Effector memory CD8-positive, alpha-beta T cell (primary cell): ENCODE measurements around the gene TYMP.
A peak's percentile ranks its signal among the peaks of the same experiment; 100 is the strongest.
"Not testable (repeated sequence)": the region's sequence is repeated elsewhere in the genome, so short reads cannot be mapped to it uniquely, and the experiment has no call there.

Experiments
- ATAC-seq: fragments of 150-1000 bp; cut with Tn5 transposase; replicated peaks from 2 replicates; pipeline ENCODE4 v1.10.0; 2021; ENCODE audit warnings: mild to moderate bottlenecking, moderate library complexity
- DNase-seq, 3 experiments: peaks; one replicate each; pipeline ENCODE4 v3.0.0; 2021
- H3K27ac Mint-ChIP-seq, 2 donors: one replicate each; pipeline ENCODE4 v1.8.0; 2022; ENCODE audit warnings: mild to moderate bottlenecking in 2 of 2, mixed read lengths in 2 of 2, moderate library complexity in 2 of 2
- H3K27me3 Mint-ChIP-seq, 2 donors: one replicate each; pipeline ENCODE4 v1.8.0; 2022; ENCODE audit warnings: mixed read lengths in 2 of 2
- H3K36me3 Mint-ChIP-seq: one replicate; pipeline ENCODE4 v1.8.0; 2022; ENCODE audit warnings: mild to moderate bottlenecking, moderate library complexity, mixed read lengths; ENCODE audit not compliant: insufficient read depth
- H3K4me1 Mint-ChIP-seq, 2 donors: one replicate each; pipeline ENCODE4 v1.8.0; 2022; ENCODE audit warnings: low read depth in 2 of 2, mixed read lengths in 2 of 2
- H3K4me3 Mint-ChIP-seq, 2 donors: one replicate each; pipeline ENCODE4 v1.8.0; 2022; ENCODE audit warnings: mild to moderate bottlenecking in 2 of 2, mixed read lengths in 2 of 2, moderate library complexity in 2 of 2
- H3K9me3 Mint-ChIP-seq, 2 donors: one replicate each; pipeline ENCODE4 v1.8.0; 2022; ENCODE audit warnings: mixed read lengths in 2 of 2

The TYMP gene

DNA sequence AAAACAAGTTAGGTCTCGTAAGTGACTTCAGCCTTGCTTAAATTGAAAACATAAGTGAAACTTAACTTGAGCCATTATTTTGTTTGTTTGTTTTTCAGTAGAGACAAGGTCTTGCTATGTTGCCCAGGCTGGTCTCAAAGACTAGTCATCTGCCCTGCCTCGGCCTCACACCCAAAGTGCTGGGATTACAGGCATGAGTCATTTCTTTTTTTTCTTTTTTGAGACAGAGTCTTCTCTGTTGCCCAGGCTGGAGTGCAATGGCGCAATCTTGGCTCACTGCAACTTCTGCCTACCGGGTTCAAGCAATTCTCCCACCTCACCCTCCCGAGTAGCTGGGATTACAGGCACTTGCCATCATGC lies 11.8 kb upstream of the TYMP start:
- peaks cover 30% of the 10 kb centered on the region for H3K36me3 Mint-ChIP-seq
- not testable (repeated sequence) for H3K9me3 Mint-ChIP-seq, ATAC-seq, DNase-seq, H3K4me3 Mint-ChIP-seq, H3K27me3 Mint-ChIP-seq
- peaks cover 42% of the 10 kb centered on the region in 2 donors for H3K4me1 Mint-ChIP-seq
- H3K27ac Mint-ChIP-seq, result peak overlapping the region; percentile 100

GRCh38 chr22:50540381-50540780 lies 10.6 kb upstream of the TYMP start:
- ATAC-seq, result no peak
- Mint-ChIP-seq H3K4me1 (peaks cover 33% of the 10 kb centered on the region in 2 donors), H3K4me3 (no peak overlapping the region), H3K27me3 (no peaks in the 10 kb centered on the region), H3K36me3 (peaks cover 30% of the 10 kb centered on the region), H3K27ac (peak overlapping the region; percentile 100), H3K9me3 (no peaks in the 10 kb centered on the region)
- DNase-seq, result no peak

DNA sequence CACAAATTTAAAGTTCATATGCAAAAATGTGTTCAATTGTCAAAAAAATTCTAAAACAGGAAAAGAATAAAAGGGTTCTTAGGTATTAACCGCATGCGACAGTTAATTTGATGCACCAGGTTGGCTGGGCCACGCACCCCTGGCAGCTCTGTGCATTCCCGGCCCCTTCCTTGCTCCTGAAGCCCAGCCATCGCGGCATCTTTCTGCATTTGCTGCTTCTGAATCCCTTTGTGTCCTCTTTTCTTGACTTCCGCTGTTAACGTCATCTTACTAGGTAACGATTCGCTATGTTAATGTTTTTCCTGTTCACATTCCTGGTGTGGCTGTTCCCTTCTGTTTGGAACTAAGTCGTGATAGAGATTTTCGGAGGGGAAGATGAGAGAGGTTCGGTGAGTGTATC lies 8.0 kb upstream of the TYMP start:
- Mint-ChIP-seq H3K4me3 (peak overlapping the region in 1 of 2 donors; percentile 55), H3K9me3 (no peaks in the 10 kb centered on the region), H3K27me3 (no peaks in the 10 kb centered on the region), H3K4me1 (peaks cover 25 to 27% of the 10 kb centered on the region in 2 donors), H3K36me3 (peaks cover 23% of the 10 kb centered on the region), H3K27ac (peak overlapping the region; percentile 100)
- DNase-seq, result no peak
- no peak for ATAC-seq

DNA sequence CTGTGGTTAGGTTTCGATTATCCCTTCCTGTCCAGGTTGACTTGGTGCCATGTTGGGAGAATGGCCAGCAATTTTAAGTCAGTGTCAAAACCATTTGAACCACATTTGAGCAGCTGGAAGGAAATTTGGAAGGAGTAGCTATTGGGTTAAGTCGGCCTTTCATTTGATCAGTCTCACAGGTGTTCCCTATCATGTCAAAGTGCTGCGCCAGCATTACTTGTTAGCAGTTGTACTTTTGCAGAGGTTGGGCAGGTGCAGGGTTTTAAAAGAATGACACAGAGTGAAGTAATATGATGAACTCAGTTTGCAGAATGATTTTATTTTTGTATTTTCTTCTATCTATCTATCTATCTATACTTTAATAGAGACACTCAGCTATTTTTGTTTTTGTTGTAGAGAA lies 6.4 kb upstream of the TYMP start:
- ATAC-seq (no peak), DNase-seq (no peak)
- Mint-ChIP-seq H3K4me3 (no peak overlapping the region), H3K36me3 (peaks cover 19% of the 10 kb centered on the region), H3K9me3 (no peaks in the 10 kb centered on the region), H3K27ac (no peak overlapping the region), H3K4me1 (peaks cover 28 to 29% of the 10 kb centered on the region in 2 donors), H3K27me3 (no peaks in the 10 kb centered on the region)

DNA sequence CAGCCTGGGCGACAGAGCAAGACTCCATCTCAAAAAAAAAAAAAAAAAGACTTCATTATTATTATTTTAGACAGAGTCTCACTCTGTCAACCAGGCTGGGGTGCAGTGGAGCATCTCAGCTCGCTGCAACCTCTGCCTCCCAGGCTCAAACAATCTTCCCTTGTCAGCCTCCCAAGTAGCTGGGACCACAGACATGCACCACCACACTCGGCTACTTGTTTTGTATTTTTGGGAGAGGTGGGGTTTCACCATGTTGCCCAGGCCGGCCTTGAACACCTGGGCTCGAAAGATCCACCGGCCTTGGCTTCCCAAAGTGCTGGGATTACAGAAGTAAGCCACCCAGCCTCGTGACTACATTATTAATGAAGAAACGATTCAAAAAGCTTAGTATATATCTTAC lies 5.3 kb upstream of the TYMP start:
- peaks cover 28 to 30% of the 10 kb centered on the region in 2 donors for H3K4me1 Mint-ChIP-seq
- H3K9me3 Mint-ChIP-seq, result no peaks in the 10 kb centered on the region

GRCh38 chr22:50533856-50534711 lies 4.3 kb upstream of the TYMP start:
- not testable (repeated sequence) for DNase-seq, H3K27me3 Mint-ChIP-seq, ATAC-seq, H3K9me3 Mint-ChIP-seq
- H3K4me1 Mint-ChIP-seq, result peaks cover 19 to 21% of the 10 kb centered on the region in 2 donors
- peaks cover 18% of the 10 kb centered on the region for H3K36me3 Mint-ChIP-seq
- H3K27ac Mint-ChIP-seq, result peak overlapping the region; percentile 35 to 46
- H3K4me3 Mint-ChIP-seq, result peak overlapping the region in 1 of 2 donors; percentile 36

More for the DNA sequence above, 5.3 kb upstream of the TYMP start:
- Mint-ChIP-seq H3K4me3 (peak overlapping the region in 1 of 2 donors; percentile 36), H3K27me3 (no peaks in the 10 kb centered on the region), H3K36me3 (peaks cover 23% of the 10 kb centered on the region), H3K27ac (peak overlapping the region in 1 of 2 donors; percentile 46)
- ATAC-seq (no peak), DNase-seq (no peak)

- H3K4me3 Mint-ChIP-seq, result peak overlapping the region; percentile 86 to 96
- no peak for DNase-seq
- H3K9me3 Mint-ChIP-seq, result no peaks in the 10 kb centered on the region
- peaks cover 25% of the 10 kb centered on the region for H3K36me3 Mint-ChIP-seq
- H3K27ac Mint-ChIP-seq, result peak overlapping the region; percentile 94 to 99
- no peaks in the 10 kb centered on the region for H3K27me3 Mint-ChIP-seq
- peaks cover 22 to 24% of the 10 kb centered on the region in 2 donors for H3K4me1 Mint-ChIP-seq
- no peak for ATAC-seq
These were observed 3.3 kb upstream of the TYMP start for GRCh38 chr22:50532824-50533796.

GRCh38 chr22:50531962-50532674 lies 2.3 kb upstream of the TYMP start:
- Mint-ChIP-seq H3K27ac (peak overlapping the region; percentile 94 to 99), H3K9me3 (no peaks in the 10 kb centered on the region), H3K4me3 (peak overlapping the region; percentile 86 to 96), H3K36me3 (peaks cover 25% of the 10 kb centered on the region), H3K4me1 (peaks cover 23 to 29% of the 10 kb centered on the region in 2 donors), H3K27me3 (no peaks in the 10 kb centered on the region)
- ATAC-seq, result no peak
- no peak for DNase-seq

DNA sequence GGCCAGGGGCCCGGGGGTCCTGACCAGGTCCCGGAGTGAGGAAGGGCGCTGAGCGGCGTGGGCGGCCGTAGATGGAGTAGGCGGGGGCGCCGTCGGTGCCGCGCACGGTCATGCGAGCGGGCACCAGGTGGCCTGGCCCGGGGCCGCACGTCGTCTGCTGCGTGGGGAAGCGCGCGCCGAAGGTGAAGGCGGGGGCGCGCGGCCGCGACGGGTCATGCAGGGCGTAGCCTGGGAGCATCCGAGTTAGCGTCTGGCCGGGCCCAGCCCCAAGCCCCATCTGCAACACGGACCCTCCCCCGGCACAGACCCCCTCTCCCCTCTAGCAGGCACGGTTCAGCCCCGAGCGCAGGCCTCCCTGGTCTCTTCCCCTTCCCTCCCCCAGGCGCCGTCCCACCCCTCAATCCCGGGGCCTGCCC lies 1.7 kb upstream of the TYMP start:
- Mint-ChIP-seq H3K4me1 (peaks cover 29 to 34% of the 10 kb centered on the region in 2 donors), H3K27me3 (no peaks in the 10 kb centered on the region), H3K36me3 (peaks cover 25% of the 10 kb centered on the region), H3K9me3 (no peaks in the 10 kb centered on the region), H3K4me3 (peak overlapping the region; percentile 86 to 96), H3K27ac (peak overlapping the region; percentile 94 to 99)
- ATAC-seq (peak; percentile 62), DNase-seq (peak; percentile 50 to 65 (median 54))

DNA sequence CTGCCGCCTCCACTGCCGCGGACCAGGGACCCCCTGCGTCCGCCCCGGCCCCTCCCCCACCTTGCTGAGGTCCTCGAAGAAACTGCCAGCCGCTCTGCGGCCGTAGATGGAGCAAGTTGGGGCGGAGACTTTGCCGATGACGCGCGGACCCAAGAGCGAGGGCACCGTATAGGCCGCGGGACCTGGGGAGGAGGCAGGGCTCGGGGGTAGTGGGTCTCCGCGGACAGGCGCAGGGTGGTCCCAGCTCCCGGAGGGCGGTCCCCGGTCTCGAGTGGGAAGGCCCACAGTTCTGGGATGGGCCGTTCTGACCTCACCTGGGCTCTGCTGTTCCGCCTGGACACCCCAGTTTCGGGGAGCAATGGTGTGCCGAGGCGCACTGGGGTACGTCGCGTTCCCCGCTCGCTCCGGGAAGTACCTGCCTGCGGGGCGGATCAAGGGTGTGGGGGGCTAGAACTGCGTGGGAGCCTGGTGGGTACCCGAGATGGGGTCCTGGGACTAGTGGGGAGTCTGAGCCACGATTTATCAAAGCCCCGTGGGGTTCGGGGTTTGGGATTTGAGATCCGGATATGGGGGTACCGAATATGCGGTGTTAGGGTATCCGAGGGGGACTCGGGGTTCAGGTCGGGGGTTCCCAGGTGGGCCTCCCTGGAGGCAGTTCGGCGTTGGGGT lies 1.2 kb upstream of the TYMP start:
- H3K36me3 Mint-ChIP-seq, result peaks cover 26% of the 10 kb centered on the region
- DNase-seq (peak; percentile 70 to 77 (median 70)), ATAC-seq (peak; percentile 51)
- H3K4me3 Mint-ChIP-seq, result peak overlapping the region; percentile 86 to 96
- H3K9me3 Mint-ChIP-seq, result no peaks in the 10 kb centered on the region
- H3K27ac Mint-ChIP-seq, result peak overlapping the region; percentile 94 to 99
- no peaks in the 10 kb centered on the region for H3K27me3 Mint-ChIP-seq
- peaks cover 30 to 34% of the 10 kb centered on the region in 2 donors for H3K4me1 Mint-ChIP-seq

GRCh38 chr22:50530580-50530876 lies 716 bp upstream of the TYMP start:
- H3K27ac Mint-ChIP-seq, result peak overlapping the region; percentile 94 to 99
- peaks cover 30 to 34% of the 10 kb centered on the region in 2 donors for H3K4me1 Mint-ChIP-seq
- ATAC-seq (no peak), DNase-seq (peak in 1 of 3 experiments; percentile 33)
- H3K36me3 Mint-ChIP-seq, result peaks cover 31% of the 10 kb centered on the region
- no peaks in the 10 kb centered on the region for H3K27me3 Mint-ChIP-seq
- no peaks in the 10 kb centered on the region for H3K9me3 Mint-ChIP-seq
- peak overlapping the region; percentile 86 to 96 for H3K4me3 Mint-ChIP-seq

DNA sequence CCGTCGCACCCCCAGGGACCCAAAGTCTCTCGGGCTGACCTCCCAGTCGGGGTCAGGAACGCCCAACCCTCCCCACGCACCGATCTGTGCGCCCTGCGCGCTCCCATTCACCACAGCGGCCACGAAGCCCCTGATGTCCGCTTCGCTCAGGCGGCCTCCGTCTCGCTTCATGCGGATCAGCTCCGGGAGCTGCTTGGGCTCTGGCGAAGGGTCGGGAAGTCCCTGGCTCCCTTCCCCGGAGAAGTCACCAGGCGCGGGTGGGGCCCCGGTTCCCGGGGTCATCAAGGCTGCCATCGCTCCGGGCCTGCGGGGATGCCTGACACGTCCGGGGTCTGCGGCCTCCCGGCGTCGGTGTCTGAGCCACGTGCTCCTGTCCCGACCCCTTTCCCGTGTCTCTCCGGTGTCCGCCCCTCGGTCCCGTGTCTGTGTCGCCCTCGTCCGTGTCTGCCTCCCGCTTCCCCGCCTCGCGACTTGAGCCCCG lies 356 bp downstream of the TYMP start:
- Mint-ChIP-seq H3K27me3 (no peaks in the 10 kb centered on the region), H3K9me3 (no peaks in the 10 kb centered on the region), H3K4me1 (peaks cover 35 to 39% of the 10 kb centered on the region in 2 donors), H3K27ac (peak overlapping the region; percentile 35 to 94), H3K36me3 (peaks cover 42% of the 10 kb centered on the region), H3K4me3 (peak overlapping the region; percentile 83 to 96)
- no peak for DNase-seq
- no peak for ATAC-seq
